GM19328 (cell line): ENCODE measurements around the gene P2RY4.
"Not testable (repeated sequence)": the region's sequence is repeated elsewhere in the genome, so short reads cannot be mapped to it uniquely, and the experiment has no call there.

Source experiments
- ATAC-seq: cut with Tn5 transposase; IDR thresholded peaks from one replicate; pipeline ENCODE4 v1.9.1; 2021; ENCODE audit warnings: mild to moderate bottlenecking, moderate library complexity; ENCODE audit not compliant: unreplicated experiment

Gene P2RY4

GRCh38 chrX:70244881-70245280 lies 15.1 kb downstream of the P2RY4 start:
- ATAC-seq: no peak

GRCh38 chrX:70243601-70244000 lies 16.4 kb downstream of the P2RY4 start:
- not testable (repeated sequence) for ATAC-seq

- ATAC-seq: no peak
These were observed 18.5 kb downstream of the P2RY4 start for GRCh38 chrX:70241501-70241900.

- ATAC-seq: no peak
These were observed 19.3 kb downstream of the P2RY4 start for GRCh38 chrX:70240751-70241150.

- no peak for ATAC-seq
These were observed 25.6 kb downstream of the P2RY4 start, which contains the start of gene AWAT1 for GRCh38 chrX:70234355-70234754. Gene AWAT1, plus strand, starts transcription at chrX:70234655. Its CDS starts 41 bp downstream, at chrX:70234696.

GRCh38 chrX:70231666-70232065 lies 28.3 kb downstream of the P2RY4 start:
- no peak for ATAC-seq

GRCh38 chrX:70226687-70227086 lies 33.3 kb downstream of the P2RY4 start:
- no peak for ATAC-seq

GRCh38 chrX:70226048-70226447 lies 34.0 kb downstream of the P2RY4 start:
- no peak for ATAC-seq

- ATAC-seq: no peak
These were observed 39.9 kb downstream of the P2RY4 start for GRCh38 chrX:70219938-70220764.

- not testable (repeated sequence) for ATAC-seq
These were observed 50.4 kb downstream of the P2RY4 start for GRCh38 chrX:70209570-70209969.

GRCh38 chrX:70208479-70208878 lies 51.5 kb downstream of the P2RY4 start:
- ATAC-seq: no peak
